ENCODE measurements around the gene SLC26A8. TPM values are rescaled to one million over a fixed set of nuclear protein-coding genes. Genes with fewer than 3 reads are reported as not detected.
"Not testable (repeated sequence)": the region's sequence is repeated elsewhere in the genome, so short reads cannot be mapped to it uniquely, and the experiment has no call there.

SLC26A8 gene
- total RNA-seq, 1 donor from 2014 or later, result 0.29 TPM

DNA sequence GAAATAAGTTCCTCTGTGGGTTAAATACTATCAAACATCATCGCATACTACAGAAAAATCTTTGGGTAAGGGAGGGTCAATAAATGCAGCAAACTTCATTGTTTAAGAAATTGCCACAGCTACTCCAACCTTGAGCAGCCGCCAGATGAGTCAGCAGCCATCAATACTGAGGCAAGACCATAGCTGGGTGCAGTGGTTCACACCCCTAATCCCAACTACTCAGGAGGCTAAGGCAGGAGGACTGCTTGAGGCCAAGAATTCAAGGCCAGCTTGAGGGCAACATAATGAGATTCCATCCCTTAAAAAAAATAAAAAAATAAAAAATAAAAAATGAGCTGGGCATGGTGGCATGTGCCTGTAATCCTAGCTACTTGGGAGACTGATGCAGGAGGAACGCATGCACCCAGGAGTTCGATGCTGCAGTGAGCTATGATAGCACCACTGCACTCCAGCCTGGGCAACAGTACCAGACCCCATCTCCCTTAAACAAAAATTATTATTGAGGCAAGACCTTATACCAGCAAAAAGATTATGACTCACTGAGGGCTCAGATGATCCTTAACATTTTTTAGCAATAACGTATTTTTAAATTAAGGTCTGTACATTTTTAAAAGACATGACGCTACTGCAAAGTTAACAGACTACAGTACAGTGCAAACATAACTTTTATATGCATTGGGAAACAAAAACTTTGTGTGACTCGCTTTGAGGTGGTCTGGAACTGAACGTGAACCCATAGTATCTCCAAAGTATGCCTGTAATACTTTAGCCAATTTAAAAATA, 112.4 kb downstream of the SLC26A8 start:
- no peak for DNase-seq
- no peak overlapping the region for H3K27ac Mint-ChIP-seq (ENCODE audit: unreplicated experiment)
- peaks cover 2% of the 10 kb centered on the region for H3K4me1 Mint-ChIP-seq (ENCODE audit: low read depth, unreplicated experiment)
- no peak overlapping the region for H3K4me3 Mint-ChIP-seq (ENCODE audit: unreplicated experiment)
- peaks cover 44% of the 10 kb centered on the region for H3K36me3 Mint-ChIP-seq (ENCODE audit: unreplicated experiment)
- H3K9me3 Mint-ChIP-seq (ENCODE audit: unreplicated experiment), result peaks cover 17% of the 10 kb centered on the region
- TF ChIP-seq CTCF (IDR thresholded peaks at IDR 0.05; ENCODE audit: partially characterized antibody, unreplicated experiment), result no peak
- H3K27me3 Mint-ChIP-seq (ENCODE audit: unreplicated experiment), result no peaks in the 10 kb centered on the region

DNA sequence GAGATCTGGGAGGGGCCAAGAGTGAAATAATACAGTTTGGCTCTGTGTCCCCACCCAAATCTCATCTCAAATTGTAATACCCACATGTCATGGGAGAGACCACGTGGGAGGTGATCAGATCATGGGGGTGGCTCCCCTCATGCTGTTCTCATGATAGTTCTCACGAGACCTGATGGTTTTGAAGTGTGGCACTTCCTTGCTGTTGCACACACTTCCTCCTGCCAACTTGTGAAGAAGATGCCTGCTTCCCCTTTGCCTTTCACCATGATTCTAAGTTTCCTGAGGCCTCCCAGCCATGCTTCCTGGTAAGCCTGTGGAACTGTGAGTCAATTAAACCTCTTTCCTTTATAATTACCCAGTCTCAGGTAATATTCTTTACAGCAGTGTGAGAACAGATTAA, 114.9 kb downstream of the SLC26A8 start:
- DNase-seq; H3K27me3 Mint-ChIP-seq (ENCODE audit: unreplicated experiment); H3K4me1 Mint-ChIP-seq (ENCODE audit: low read depth, unreplicated experiment); H3K4me3 Mint-ChIP-seq (ENCODE audit: unreplicated experiment); H3K27ac Mint-ChIP-seq (ENCODE audit: unreplicated experiment): not testable (repeated sequence)
- H3K36me3 Mint-ChIP-seq (ENCODE audit: unreplicated experiment), result peaks cover 44% of the 10 kb centered on the region
- H3K9me3 Mint-ChIP-seq (ENCODE audit: unreplicated experiment), result peaks cover 17% of the 10 kb centered on the region

DNA sequence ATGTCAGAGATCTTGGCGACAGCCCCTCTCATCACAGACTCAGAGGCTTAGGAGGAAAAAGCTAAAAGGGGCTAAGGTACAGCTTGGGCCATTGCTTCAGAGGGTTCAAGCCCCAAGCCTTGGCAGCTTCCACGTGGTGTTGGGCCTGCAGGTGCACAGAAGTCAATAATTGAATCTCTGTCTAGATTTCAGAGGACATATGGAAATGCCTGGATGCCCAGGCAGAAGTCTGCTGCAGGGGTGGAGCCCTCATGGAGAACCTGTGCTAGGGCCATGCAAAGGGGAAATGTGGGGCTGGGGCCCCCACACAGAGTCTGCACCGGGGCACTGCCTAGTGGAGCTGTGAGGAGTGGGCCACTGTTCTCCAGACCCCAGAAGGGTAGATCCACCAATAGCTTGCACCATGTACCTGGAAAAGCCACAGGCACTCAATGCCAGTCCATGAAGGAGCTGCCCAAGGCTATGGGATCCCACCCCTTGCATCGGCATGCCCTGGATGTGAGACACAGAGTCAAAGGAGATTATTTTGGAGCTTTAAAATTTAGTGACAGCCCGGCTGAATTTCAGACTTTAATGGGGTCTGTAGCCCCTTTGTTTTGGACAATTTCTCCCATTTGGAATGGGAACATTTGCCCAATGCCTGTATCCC, 115.6 kb downstream of the SLC26A8 start:
- not testable (repeated sequence) for H3K27ac Mint-ChIP-seq (ENCODE audit: unreplicated experiment); H3K27me3 Mint-ChIP-seq (ENCODE audit: unreplicated experiment); H3K4me1 Mint-ChIP-seq (ENCODE audit: low read depth, unreplicated experiment); H3K4me3 Mint-ChIP-seq (ENCODE audit: unreplicated experiment); DNase-seq
- Mint-ChIP-seq H3K36me3 (ENCODE audit: unreplicated experiment) (peaks cover 44% of the 10 kb centered on the region), H3K9me3 (ENCODE audit: unreplicated experiment) (peaks cover 17% of the 10 kb centered on the region)

- Mint-ChIP-seq H3K9me3 (ENCODE audit: unreplicated experiment) (peaks cover 17% of the 10 kb centered on the region), H3K4me3 (ENCODE audit: unreplicated experiment) (no peak overlapping the region), H3K27ac (ENCODE audit: unreplicated experiment) (no peak overlapping the region), H3K27me3 (ENCODE audit: unreplicated experiment) (no peaks in the 10 kb centered on the region), H3K4me1 (ENCODE audit: low read depth, unreplicated experiment) (no peaks in the 10 kb centered on the region), H3K36me3 (ENCODE audit: unreplicated experiment) (peaks cover 44% of the 10 kb centered on the region)
- no peak for DNase-seq
- no peak for TF ChIP-seq CTCF (IDR thresholded peaks at IDR 0.05; ENCODE audit: partially characterized antibody, unreplicated experiment)
Observed at GRCh38 chr6:35907750-35908149, 116.7 kb downstream of the SLC26A8 start.

GRCh38 chr6:35906499-35906846, 118.0 kb downstream of the SLC26A8 start:
- Mint-ChIP-seq H3K27me3 (ENCODE audit: unreplicated experiment) (no peaks in the 10 kb centered on the region), H3K36me3 (ENCODE audit: unreplicated experiment) (peaks cover 35% of the 10 kb centered on the region), H3K4me3 (ENCODE audit: unreplicated experiment) (no peak overlapping the region), H3K9me3 (ENCODE audit: unreplicated experiment) (peaks cover 17% of the 10 kb centered on the region), H3K27ac (ENCODE audit: unreplicated experiment) (no peak overlapping the region), H3K4me1 (ENCODE audit: low read depth, unreplicated experiment) (no peaks in the 10 kb centered on the region)
- no peak for TF ChIP-seq CTCF (IDR thresholded peaks at IDR 0.05; ENCODE audit: partially characterized antibody, unreplicated experiment)
- DNase-seq, result no peak

DNA sequence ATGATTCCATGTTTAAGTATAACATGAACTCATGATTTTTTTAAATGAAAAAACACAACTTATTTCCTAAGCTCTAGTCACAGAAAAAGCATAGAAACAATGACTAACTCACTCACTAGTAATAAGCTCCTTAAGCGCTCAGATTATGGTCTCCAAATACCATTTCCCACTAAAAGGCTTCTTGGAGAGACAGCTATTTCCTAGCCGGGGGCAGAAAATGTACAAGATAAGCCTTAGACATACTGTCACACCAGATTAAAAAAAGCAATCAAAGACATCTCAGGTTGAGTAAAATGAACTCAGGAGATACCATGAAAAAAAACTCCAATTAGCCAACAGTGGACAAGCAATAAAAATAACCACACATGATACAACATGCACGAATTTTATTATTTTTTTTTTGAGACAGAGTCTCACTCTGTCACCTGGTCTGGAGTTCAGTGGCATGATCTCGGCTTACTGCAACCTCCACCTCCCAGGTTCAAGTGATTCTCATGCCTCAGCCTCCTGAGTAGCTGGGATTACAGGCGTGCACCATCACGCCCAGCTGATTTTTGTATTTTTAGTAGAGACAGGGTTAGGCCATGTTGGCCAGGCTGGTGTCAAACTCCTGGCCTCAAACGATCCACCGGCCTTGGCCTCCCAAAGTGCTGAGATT, 118.5 kb downstream of the SLC26A8 start:
- Mint-ChIP-seq H3K4me3 (ENCODE audit: unreplicated experiment) (no peak overlapping the region), H3K36me3 (ENCODE audit: unreplicated experiment) (peaks cover 31% of the 10 kb centered on the region), H3K4me1 (ENCODE audit: low read depth, unreplicated experiment) (no peaks in the 10 kb centered on the region), H3K9me3 (ENCODE audit: unreplicated experiment) (peaks cover 17% of the 10 kb centered on the region), H3K27ac (ENCODE audit: unreplicated experiment) (no peak overlapping the region), H3K27me3 (ENCODE audit: unreplicated experiment) (no peaks in the 10 kb centered on the region)
- DNase-seq, result no peak
- no peak for TF ChIP-seq CTCF (IDR thresholded peaks at IDR 0.05; ENCODE audit: partially characterized antibody, unreplicated experiment)

Measured in glutamatergic neuron (in vitro differentiated cells).